WTC11 (cell line): ENCODE results near the gene ARHGEF28. TPM values are rescaled to one million over a fixed set of nuclear protein-coding genes. Genes with fewer than 3 reads are reported as not detected.

Source experiments
- ATAC-seq: fragments of 200-7000 bp; cut with Tn5 transposase; 2 replicates; pipeline ENCODE4 v1.10.0; 2021; ENCODE audit warnings: mild to moderate bottlenecking, moderate library complexity
- CTCF ChIA-PET: fragments of 300-600 bp; sonication (Branson Sonifier 250); formaldehyde crosslinking; loops from one replicate; lab custom pipeline; 2021; ENCODE audit warnings: antibody characterized with exemption; lab: Charles Lee
- POLR2A ChIA-PET: fragments of 350-600 bp; sonication (Branson Sonifier 250); formaldehyde crosslinking; loops from one replicate; lab custom pipeline; 2021; ENCODE audit warnings: antibody characterized with exemption; lab: Charles Lee
- DNase-seq: peaks from one replicate; pipeline ENCODE4 v3.0.0; 2021; ENCODE audit warnings: low spot score
- H3K27ac Mint-ChIP-seq: 2 replicates; pipeline ENCODE4 v1.8.0; 2021; ENCODE audit warnings: mixed read lengths
- H3K27me3 Mint-ChIP-seq: 2 replicates; pipeline ENCODE4 v1.8.0; 2021; ENCODE audit warnings: low read depth, mild to moderate bottlenecking, moderate library complexity, mixed read lengths
- H3K36me3 Mint-ChIP-seq: 2 replicates; pipeline ENCODE4 v1.8.0; 2021; ENCODE audit warnings: mixed read lengths
- H3K4me1 Mint-ChIP-seq: 2 replicates; pipeline ENCODE4 v1.8.0; 2022; ENCODE audit warnings: mixed read lengths
- H3K4me3 Mint-ChIP-seq: 2 replicates; pipeline ENCODE4 v1.8.0; 2021; ENCODE audit warnings: mild to moderate bottlenecking, moderate library complexity, mixed read lengths
- H3K9me3 Mint-ChIP-seq: 2 replicates; pipeline ENCODE4 v1.8.0; 2021; ENCODE audit warnings: mixed read lengths
- AR ChIP-seq: fragments of 250-450 bp; sonication (Bioruptor Pico); IDR thresholded peaks from 2 replicates; pipeline ENCODE4 v1.9.0; 2021; ENCODE audit warnings: mild to moderate bottlenecking
- ATF3 ChIP-seq: sonication (generic); formaldehyde crosslinking; conservative IDR thresholded peaks from 2 replicates; pipeline ENCODE4 v1.8.1; 2022; ENCODE audit warnings: mild to moderate bottlenecking, missing genetic modification reagents
- CBFB ChIP-seq: sonication (generic); formaldehyde crosslinking; IDR thresholded peaks from 2 replicates; pipeline ENCODE4 v1.8.1; 2022; ENCODE audit warnings: mild to moderate bottlenecking, low read depth, missing genetic modification reagents
- E2F5 ChIP-seq: sonication (generic); formaldehyde crosslinking; IDR thresholded peaks from 2 replicates; pipeline ENCODE4 v1.8.1; 2022; ENCODE audit warnings: mild to moderate bottlenecking, moderate library complexity, missing genetic modification reagents
- EMX1 ChIP-seq: fragments of 250-450 bp; sonication (Bioruptor Pico); IDR thresholded peaks from 2 replicates; pipeline ENCODE4 v1.8.0; 2021; ENCODE audit warnings: mild to moderate bottlenecking
- ETV6 ChIP-seq: sonication (generic); formaldehyde crosslinking; IDR thresholded peaks from 2 replicates; pipeline ENCODE4 v1.8.1; 2022; ENCODE audit warnings: mild to moderate bottlenecking, missing genetic modification reagents
- FOXJ3 ChIP-seq: sonication (generic); formaldehyde crosslinking; IDR thresholded peaks from 2 replicates; pipeline ENCODE4 v1.9.0; 2021; ENCODE audit warnings: missing genetic modification reagents, mild to moderate bottlenecking, borderline replicate concordance
- GRHL2 ChIP-seq: fragments of 250-450 bp; sonication (Bioruptor Pico); IDR thresholded peaks from 2 replicates; pipeline ENCODE4 v1.8.0; 2022; ENCODE audit warnings: mild to moderate bottlenecking, moderate library complexity; ENCODE audit not compliant: insufficient replicate concordance, severe bottlenecking
- HMGA2 ChIP-seq: fragments of 250-450 bp; sonication (Bioruptor Pico); IDR thresholded peaks from 2 replicates; pipeline ENCODE4 v1.4.0; 2021; ENCODE audit warnings: mild to moderate bottlenecking, moderate library complexity
- HMGXB4 ChIP-seq: sonication (generic); formaldehyde crosslinking; IDR thresholded peaks from 2 replicates; pipeline ENCODE4 v1.8.1; 2023; ENCODE audit warnings: mild to moderate bottlenecking, moderate library complexity, missing genetic modification reagents
- MAX ChIP-seq: sonication (generic); formaldehyde crosslinking; IDR thresholded peaks from 2 replicates; pipeline ENCODE4 v1.8.0; 2022; ENCODE audit warnings: mild to moderate bottlenecking, missing genetic modification reagents
- MLX ChIP-seq: sonication (generic); formaldehyde crosslinking; IDR thresholded peaks from 2 replicates; pipeline ENCODE4 v1.8.1; 2023; ENCODE audit warnings: mild to moderate bottlenecking, missing genetic modification reagents, moderate library complexity
- NR1H2 ChIP-seq: sonication (generic); formaldehyde crosslinking; IDR thresholded peaks from 2 replicates; pipeline ENCODE4 v1.9.0; 2021; ENCODE audit warnings: mild to moderate bottlenecking, moderate library complexity, missing genetic modification reagents
- TEAD1 ChIP-seq: sonication (generic); formaldehyde crosslinking; IDR thresholded peaks from 2 replicates; pipeline ENCODE4 v1.8.0; 2022; ENCODE audit warnings: mild to moderate bottlenecking, missing genetic modification reagents
- USF2 ChIP-seq: sonication (generic); formaldehyde crosslinking; IDR thresholded peaks from 2 replicates; pipeline ENCODE4 v1.8.1; 2023; ENCODE audit warnings: mild to moderate bottlenecking, missing genetic modification reagents, moderate library complexity
- ZBTB21 ChIP-seq: sonication (generic); formaldehyde crosslinking; IDR thresholded peaks from 2 replicates; pipeline ENCODE4 v1.8.1; 2023; ENCODE audit warnings: mild to moderate bottlenecking, missing genetic modification reagents, borderline replicate concordance
- ZNF121 ChIP-seq: sonication (generic); formaldehyde crosslinking; IDR thresholded peaks from 2 replicates; pipeline ENCODE4 v1.8.0; 2023; ENCODE audit warnings: missing genetic modification reagents
- ZNF396 ChIP-seq: fragments of 250-450 bp; sonication (Bioruptor Pico); IDR thresholded peaks from 2 replicates; pipeline ENCODE4 v1.8.0; 2021; ENCODE audit warnings: mild to moderate bottlenecking, moderate library complexity, borderline replicate concordance
- ZNF416 ChIP-seq: fragments of 250-450 bp; sonication (Bioruptor Pico); IDR thresholded peaks from 2 replicates; pipeline ENCODE4 v1.9.0; 2021; ENCODE audit warnings: mild to moderate bottlenecking, inconsistent platforms
- ZNF425 ChIP-seq: fragments of 250-450 bp; sonication (Bioruptor Pico); conservative IDR thresholded peaks from 2 replicates; pipeline ENCODE4 v1.9.0; 2021; ENCODE audit warnings: mild to moderate bottlenecking
- ZNF512 ChIP-seq: sonication (generic); formaldehyde crosslinking; IDR thresholded peaks from 2 replicates; pipeline ENCODE4 v1.8.1; 2022; ENCODE audit warnings: missing genetic modification reagents, borderline replicate concordance
- total RNA-seq: library from RNA; stranded (reverse); gene quantifications from 3 replicates; pipeline ENCODE4 v1.2.3, GENCODE V29; 2021

ARHGEF28 gene
- total RNA-seq, 1 experiment from 2014 or later = 0.96 TPM

GRCh38 chr5:73718762-73719161 lies 92.8 kb downstream of the ARHGEF28 start:
- Mint-ChIP-seq H3K4me3 (no peak overlapping the region), H3K9me3 (no peaks in the 10 kb centered on the region), H3K27me3 (no peaks in the 10 kb centered on the region), H3K4me1 (peaks cover 15% of the 10 kb centered on the region), H3K27ac (no peak overlapping the region), H3K36me3 (no peaks in the 10 kb centered on the region)
- POLR2A ChIA-PET = no interaction called here
- ATAC-seq = no peak
- no peak for DNase-seq
- TF ChIP-seq EMX1 (CRISPR knock-in tag) = no peak
- no peak for TF ChIP-seq NR1H2 (CRISPR knock-in tag)
- no peak for TF ChIP-seq HMGA2 (CRISPR knock-in tag)
- no peak for TF ChIP-seq CBFB (CRISPR knock-in tag)
- no peak for TF ChIP-seq FOXJ3 (CRISPR knock-in tag)
- no peak for TF ChIP-seq ZNF425 (CRISPR knock-in tag)
- TF ChIP-seq AR (CRISPR knock-in tag) = no peak
- no peak for TF ChIP-seq ZNF121 (CRISPR knock-in tag)
- no peak for TF ChIP-seq ZNF416 (CRISPR knock-in tag)
- no peak for TF ChIP-seq ZNF396 (CRISPR knock-in tag)
- no peak for TF ChIP-seq ZBTB21 (CRISPR knock-in tag)
- no peak for TF ChIP-seq TEAD1 (CRISPR knock-in tag)
- no peak for TF ChIP-seq E2F5 (CRISPR knock-in tag)
- CTCF ChIA-PET = interaction anchor here (0.8 kb wide), 1 partner anchor 26 kb away, joined by 3 read pairs; no protein-coding TSS in a partner anchor

- no peak overlapping the region for H3K27ac Mint-ChIP-seq
- CTCF ChIA-PET = no interaction called here
- no peak overlapping the region for H3K4me3 Mint-ChIP-seq
- ATAC-seq (no peak), DNase-seq (no peak)
- POLR2A ChIA-PET = no interaction called here
- no peaks in the 10 kb centered on the region for H3K27me3 Mint-ChIP-seq
- H3K4me1 Mint-ChIP-seq = peaks cover 15% of the 10 kb centered on the region
- H3K36me3 Mint-ChIP-seq = no peaks in the 10 kb centered on the region
- no peaks in the 10 kb centered on the region for H3K9me3 Mint-ChIP-seq
- TF ChIP-seq ZNF425 (CRISPR knock-in tag) (no peak), USF2 (no peak), ETV6 (CRISPR knock-in tag) (no peak), MAX (CRISPR knock-in tag) (no peak), ZNF512 (CRISPR knock-in tag) (no peak), GRHL2 (CRISPR knock-in tag) (no peak), HMGXB4 (CRISPR knock-in tag) (no peak), MLX (CRISPR knock-in tag) (no peak), ATF3 (CRISPR knock-in tag) (no peak)
These were observed 93.6 kb downstream of the ARHGEF28 start for GRCh38 chr5:73719632-73720031.
